ENCODE data around the gene AP2B1. TPM values are rescaled to one million over a fixed set of nuclear protein-coding genes. Genes with fewer than 3 reads are reported as not detected.
"Not testable (repeated sequence)": the region's sequence is repeated elsewhere in the genome, so short reads cannot be mapped to it uniquely, and the experiment has no call there.

Gene AP2B1
- total RNA-seq, 4 donors from 2014 or later = 35.6 to 217 (median 39.7) TPM

DNA sequence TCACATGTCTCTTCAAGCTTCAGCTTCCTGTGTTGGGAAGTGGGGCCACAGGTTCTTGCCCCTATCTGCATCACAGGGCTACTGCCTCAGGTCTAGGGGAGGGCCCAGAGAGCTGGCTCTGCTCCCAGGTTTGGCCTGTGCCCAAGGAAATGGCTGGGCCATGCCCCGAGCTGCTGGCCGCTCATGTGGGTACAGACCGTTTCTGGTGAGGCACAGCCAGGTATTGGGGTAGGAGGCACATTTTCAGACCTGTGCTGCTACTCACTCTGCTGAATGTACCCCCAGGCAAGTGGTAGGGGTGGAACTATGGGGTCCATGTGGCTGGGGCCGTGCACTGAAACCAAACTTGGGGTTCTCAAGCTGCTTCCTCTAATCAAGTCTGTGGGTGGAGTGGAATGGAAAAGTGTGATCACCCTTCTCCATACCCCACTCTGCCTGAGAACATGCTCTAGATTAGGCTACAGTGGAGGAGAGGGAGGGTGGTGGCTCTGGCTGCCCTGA lies 161.3 kb downstream of the AP2B1 start:
- no peak overlapping the region for H3K4me3 ChIP-seq (ENCODE audit: low read depth, poor library complexity, severe bottlenecking)
- TF ChIP-seq, protein P1, sequence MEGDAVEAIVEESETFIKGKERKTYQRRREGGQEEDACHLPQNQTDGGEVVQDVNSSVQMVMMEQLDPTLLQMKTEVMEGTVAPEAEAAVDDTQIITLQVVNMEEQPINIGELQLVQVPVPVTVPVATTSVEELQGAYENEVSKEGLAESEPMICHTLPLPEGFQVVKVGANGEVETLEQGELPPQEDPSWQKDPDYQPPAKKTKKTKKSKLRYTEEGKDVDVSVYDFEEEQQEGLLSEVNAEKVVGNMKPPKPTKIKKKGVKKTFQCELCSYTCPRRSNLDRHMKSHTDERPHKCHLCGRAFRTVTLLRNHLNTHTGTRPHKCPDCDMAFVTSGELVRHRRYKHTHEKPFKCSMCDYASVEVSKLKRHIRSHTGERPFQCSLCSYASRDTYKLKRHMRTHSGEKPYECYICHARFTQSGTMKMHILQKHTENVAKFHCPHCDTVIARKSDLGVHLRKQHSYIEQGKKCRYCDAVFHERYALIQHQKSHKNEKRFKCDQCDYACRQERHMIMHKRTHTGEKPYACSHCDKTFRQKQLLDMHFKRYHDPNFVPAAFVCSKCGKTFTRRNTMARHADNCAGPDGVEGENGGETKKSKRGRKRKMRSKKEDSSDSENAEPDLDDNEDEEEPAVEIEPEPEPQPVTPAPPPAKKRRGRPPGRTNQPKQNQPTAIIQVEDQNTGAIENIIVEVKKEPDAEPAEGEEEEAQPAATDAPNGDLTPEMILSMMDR (IDR thresholded peaks at IDR 0.05) = no peak
- TF ChIP-seq POLR2A (IDR thresholded peaks at IDR 0.05) = no peak
- no peak for DNase-seq (ENCODE audit: low spot score in 2 of 2)
- 5 to 16% methylated on average over 3 to 4 of the region's 4 CpGs for WGBS, 2 donors
- intact Hi-C loops (cut with DNase I; ENCODE audit: low total_unique reads) = loop anchor here (5.0 kb wide), 1 partner anchor 136 kb away; no protein-coding TSS in a partner anchor

DNA sequence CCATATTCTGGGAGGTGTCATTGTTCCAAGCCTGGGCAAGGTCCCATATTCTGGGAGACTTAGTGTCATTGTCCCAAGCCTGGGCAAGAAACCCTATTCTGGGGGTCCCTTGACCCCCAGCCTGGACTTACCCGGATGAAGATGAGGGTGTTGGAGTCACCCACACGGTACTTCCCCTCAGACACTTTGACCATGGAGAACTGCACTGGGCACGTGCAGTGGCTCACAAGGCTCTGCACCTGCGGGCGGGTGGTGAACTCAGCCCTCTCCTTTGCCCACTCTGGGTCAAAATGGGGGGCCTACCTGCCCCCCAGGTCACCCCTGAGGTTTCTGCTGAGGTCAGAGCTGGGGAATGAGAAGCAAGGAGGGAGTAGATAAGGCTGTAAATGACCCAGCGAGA lies 161.9 kb downstream of the AP2B1 start:
- TF ChIP-seq, protein P1 (IDR thresholded peaks at IDR 0.05) = no peak
- no peak for TF ChIP-seq POLR2A (IDR thresholded peaks at IDR 0.05)
- no peak overlapping the region for H3K4me3 ChIP-seq (ENCODE audit: low read depth, poor library complexity, severe bottlenecking)
- 71 to 86% methylated on average over 5 to 6 of the region's 6 CpGs for WGBS, 2 donors
- DNase-seq (ENCODE audit: low spot score in 2 of 2) = no peak
- intact Hi-C loops (cut with DNase I; ENCODE audit: low total_unique reads) = loop anchor here (5.0 kb wide), 1 partner anchor 137 kb away; no protein-coding TSS in a partner anchor

DNA sequence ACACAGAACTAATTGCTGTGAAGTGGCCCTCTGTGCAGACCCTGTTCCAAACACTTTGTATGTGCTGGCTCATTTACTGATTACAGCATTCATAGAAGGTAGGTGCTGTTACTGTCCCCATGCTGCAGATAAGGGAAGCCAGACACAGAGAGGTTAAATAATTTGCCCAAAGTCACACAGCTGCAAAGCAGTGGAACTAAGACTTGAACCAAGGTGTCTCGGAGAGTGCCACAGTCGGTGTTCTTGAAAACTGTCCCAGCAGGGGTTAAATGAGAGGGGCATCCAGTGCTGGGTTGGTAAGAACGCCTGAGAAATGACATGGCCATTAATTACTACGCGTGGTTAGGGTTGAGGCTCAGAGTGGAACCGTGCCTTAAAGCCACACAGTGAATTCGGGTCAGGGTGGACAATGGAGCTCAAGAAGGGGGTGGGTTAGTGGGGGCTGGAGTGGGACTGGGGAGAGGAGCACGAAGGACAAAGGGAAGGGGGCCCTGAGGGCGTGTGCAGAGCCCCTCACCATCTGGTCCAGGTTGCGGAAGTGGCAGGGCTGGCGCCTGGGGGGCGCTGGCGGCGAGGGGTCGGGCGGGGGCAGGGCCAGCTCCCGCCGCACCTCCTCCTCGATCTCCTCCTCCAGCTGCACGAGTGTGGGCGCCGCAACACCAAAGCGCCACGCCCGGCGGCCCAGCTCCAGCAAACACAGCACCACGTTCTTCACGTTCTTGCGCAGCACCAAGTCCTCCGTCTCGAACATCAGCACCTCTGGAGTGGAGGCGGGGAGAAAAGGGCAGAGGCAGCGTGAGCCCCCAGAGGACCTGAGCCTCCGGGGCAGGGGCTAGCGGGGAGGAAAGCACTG lies 162.7 kb downstream of the AP2B1 start:
- H3K4me3 ChIP-seq (ENCODE audit: low read depth, poor library complexity, severe bottlenecking) = no peak overlapping the region
- TF ChIP-seq, protein P1 (IDR thresholded peaks at IDR 0.05) = no peak
- no peak for TF ChIP-seq POLR2A (IDR thresholded peaks at IDR 0.05)
- 6 to 7% methylated on average over 26 to 30 of the region's 35 CpGs for WGBS, 2 donors
- intact Hi-C loops (cut with DNase I; ENCODE audit: low total_unique reads) = loop anchor here (5.0 kb wide), 1 partner anchor 137 kb away; no protein-coding TSS in a partner anchor
- no peak for DNase-seq (ENCODE audit: low spot score in 2 of 2)

DNA sequence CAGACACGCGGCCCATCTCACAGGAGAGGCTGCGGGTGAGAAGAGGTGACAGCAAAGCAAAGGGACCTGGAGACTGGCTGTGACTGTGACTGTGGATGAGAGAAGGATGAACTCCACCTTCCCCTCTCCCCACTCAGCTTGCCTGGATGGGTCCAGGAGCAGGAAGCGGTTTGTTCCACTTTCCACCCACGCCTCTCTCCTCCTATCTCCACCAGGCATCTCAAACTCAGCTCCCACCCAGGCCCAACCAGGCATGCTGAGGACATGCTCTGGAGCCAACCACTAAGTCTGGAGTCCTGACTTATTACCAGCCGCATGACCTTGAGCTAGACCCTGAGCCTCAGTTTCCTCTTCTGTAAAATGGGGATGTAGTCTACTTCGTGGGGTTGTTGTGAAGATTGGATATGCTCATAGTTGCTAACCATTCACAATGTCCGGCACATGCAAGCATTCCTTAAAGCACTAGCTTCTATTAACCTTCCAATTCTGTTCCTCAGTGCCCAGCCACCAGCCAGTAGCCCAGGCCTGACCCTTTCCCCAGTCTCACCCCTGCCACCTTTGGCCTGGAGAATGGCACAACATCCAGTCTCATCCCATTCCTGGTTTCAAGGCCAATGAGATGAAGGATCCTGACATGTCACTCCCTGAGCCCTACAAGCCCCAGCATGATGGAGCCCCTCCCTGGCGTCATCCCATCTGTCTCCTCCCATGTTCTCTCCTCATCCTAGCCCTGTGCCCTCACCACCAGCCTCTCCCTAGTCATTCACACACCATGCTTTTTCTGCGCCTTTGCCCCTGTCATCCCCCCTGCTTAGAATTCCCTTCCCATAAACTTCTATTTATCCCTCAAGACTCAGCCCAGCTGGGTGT lies 163.6 kb downstream of the AP2B1 start:
- 62 to 72% methylated on average over 10 of the region's 10 CpGs for WGBS, 2 donors
- H3K4me3 ChIP-seq (ENCODE audit: low read depth, poor library complexity, severe bottlenecking) = no peak overlapping the region
- intact Hi-C loops (cut with DNase I; ENCODE audit: low total_unique reads) = no loop called here
- no peak for DNase-seq (ENCODE audit: low spot score in 2 of 2)
- TF ChIP-seq, protein P1 (IDR thresholded peaks at IDR 0.05) = no peak
- TF ChIP-seq POLR2A (IDR thresholded peaks at IDR 0.05) = no peak

DNA sequence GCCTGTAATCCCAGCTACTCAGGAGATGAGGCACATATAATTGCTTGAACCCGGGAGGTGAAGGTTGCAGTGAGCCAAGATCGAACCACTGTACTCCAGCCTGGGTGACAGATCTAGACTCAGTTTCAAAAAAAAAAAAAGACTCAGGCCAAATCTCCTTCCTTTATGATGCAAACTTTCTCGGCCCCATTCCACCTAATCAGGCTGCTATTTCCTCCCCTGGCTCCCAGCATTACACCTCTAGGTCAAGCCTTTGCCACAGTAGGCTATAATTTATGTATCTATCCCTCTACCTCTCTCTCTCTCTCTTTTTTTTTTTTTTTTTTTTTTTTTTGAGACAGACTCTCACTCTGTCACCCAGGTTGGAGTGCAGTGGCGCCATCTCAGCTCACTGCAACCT lies 164.4 kb downstream of the AP2B1 start:
- DNase-seq (ENCODE audit: low spot score in 2 of 2); H3K4me3 ChIP-seq (ENCODE audit: low read depth, poor library complexity, severe bottlenecking); intact Hi-C loops (cut with DNase I; ENCODE audit: low total_unique reads): not testable (repeated sequence)
- WGBS, 2 donors = 72 to 88% methylated on average over 4 of the region's 4 CpGs

DNA sequence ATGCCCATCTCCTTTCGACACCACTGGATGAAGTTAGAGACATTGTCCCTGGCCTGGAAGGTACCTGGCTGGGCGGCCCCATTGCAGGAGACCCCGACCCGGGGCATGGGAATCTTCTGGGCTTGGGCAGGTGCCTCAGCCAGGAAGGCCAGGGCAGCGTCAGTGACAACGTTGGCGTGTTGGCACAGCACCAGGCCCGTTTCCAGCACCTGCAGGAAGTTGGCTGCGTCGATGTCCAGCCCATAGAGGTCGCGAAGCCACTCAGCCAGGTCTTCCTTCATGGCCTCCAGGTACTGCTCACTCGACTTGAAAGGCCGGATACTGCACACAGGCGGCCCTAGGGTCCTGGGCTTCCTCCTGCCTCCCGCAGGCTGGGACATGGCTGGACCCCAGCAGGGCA lies 165.3 kb downstream of the AP2B1 start:
- no peak for TF ChIP-seq POLR2A (IDR thresholded peaks at IDR 0.05)
- TF ChIP-seq, protein P1 (IDR thresholded peaks at IDR 0.05) = no peak

More for the DNA sequence above, 165.3 kb downstream of the AP2B1 start:
- DNase-seq (ENCODE audit: low spot score in 2 of 2) = no peak
- intact Hi-C loops (cut with DNase I; ENCODE audit: low total_unique reads) = no loop called here
- WGBS, 2 donors = 51 to 54% methylated on average over 15 to 16 of the region's 16 CpGs
- H3K4me3 ChIP-seq (ENCODE audit: low read depth, poor library complexity, severe bottlenecking) = no peak overlapping the region

All from lower leg skin (tissue), 4 donors.